ENCODE measurements around the gene KRT28. TPM values are rescaled to one million over a fixed set of nuclear protein-coding genes. Genes with fewer than 3 reads are reported as not detected.
A peak's percentile ranks its signal among the peaks of the same experiment; 100 is the strongest.

KRT28 gene
- total and polyA plus RNA-seq, 2 of the 8 experiments (the other 6 are each of a cell fraction or from before 2014, with no cell fraction given), result not detected

- no peak overlapping the region for H3K56ac ChIP-seq (replicated peaks; ENCODE audit: insufficient read length, low read depth, low read length)
- no peak overlapping the region for H2BK12ac ChIP-seq (ENCODE audit: low read depth, low read length)
- no peak for DNase-seq (ENCODE audit: low read depth in 1 of 2, low spot score in 2 of 2)
- H2BK15ac ChIP-seq (ENCODE audit: low read length), result no peak overlapping the region
- no peaks in the 10 kb centered on the region for H3K9me3 ChIP-seq (ENCODE audit: insufficient read depth in 2 of 2, low read depth in 1 of 2, low read length in 1 of 2)
- H3K23me2 ChIP-seq (ENCODE audit: low read depth, low read length), result no peaks in the 10 kb centered on the region
- WGBS, 2 experiments (ENCODE audit: extremely low coverage in 1 of 2, insufficient coverage in 1 of 2, insufficient read length in 1 of 2, insufficient replicate concordance in 2 of 2, low coverage in 1 of 2, low lambda C conversion rate in 2 of 2, missing lambda C conversion rate in 1 of 2), result 88% methylated on average over 9 of the region's 9 CpGs; no CpG with 5 or more reads in 1 of the 2 experiments
- H4K8ac ChIP-seq (ENCODE audit: extremely low read depth, insufficient read depth, low read length), result no peak overlapping the region
- no peak overlapping the region for H3K4ac ChIP-seq (replicated peaks; ENCODE audit: insufficient read length, low read depth, low read length)
- H4K20me1 ChIP-seq (replicated peaks in 1 of 2; ENCODE audit: control insufficient read depth in 1 of 2, insufficient read depth in 2 of 2, low read length in 2 of 2), result no peaks in the 10 kb centered on the region
- no peak for FAIRE-seq
- H4K5ac ChIP-seq (ENCODE audit: insufficient read length, low read depth, low read length), result no peak overlapping the region
- no peaks in the 10 kb centered on the region; a peak in 2 of 7 replicates for H3K27me3 ChIP-seq (replicated peaks in 1 of 4; ENCODE audit: control insufficient read depth in 3 of 4, extremely low read depth in 1 of 4, insufficient read depth in 3 of 4, low read length in 3 of 4)
- peaks cover 0 to 5% (median 4%) of the 10 kb centered on the region in 4 experiments; a peak in 2 of 8 replicates for H3K36me3 ChIP-seq (ENCODE audit: control insufficient read depth in 2 of 4, insufficient read depth in 4 of 4, low read length in 3 of 4)
- H4K91ac ChIP-seq (replicated peaks; ENCODE audit: insufficient read length, low read length), result no peak overlapping the region
- H3K4me3 ChIP-seq (ENCODE audit: extremely low read depth in 1 of 4, insufficient read depth in 2 of 4, low read depth in 3 of 4, low read length in 4 of 4), result peak overlapping the region in 1 of 4 experiments; percentile 86; a peak in 1 of 8 replicates
- no peak overlapping the region for H3K23ac ChIP-seq (ENCODE audit: insufficient read length)
- H3K4me1 ChIP-seq (replicated peaks in 1 of 4; ENCODE audit: control insufficient read depth in 3 of 4, insufficient read depth in 4 of 4, low read length in 3 of 4), result no peaks in the 10 kb centered on the region; a peak in 1 of 7 replicates
- H2BK120ac ChIP-seq (replicated peaks; ENCODE audit: low read depth, low read length), result no peak overlapping the region
- no peaks in the 10 kb centered on the region for H3K79me2 ChIP-seq (ENCODE audit: control insufficient read depth in 1 of 2, insufficient read depth in 2 of 2, low read length in 2 of 2)
- ChIA-PET CTCF (ENCODE audit: partially characterized antibody) (interaction anchor here (0.7 kb wide), 1 partner anchor 16 kb away, joined by 3 read pairs; no protein-coding TSS in a partner anchor), POLR2A (ENCODE audit: partially characterized antibody) (no interaction called here)
- H3K18ac ChIP-seq (ENCODE audit: extremely low read depth, low read length), result no peak overlapping the region
- no peak overlapping the region for H2BK20ac ChIP-seq (ENCODE audit: low read length)
- no peak overlapping the region; a peak in 1 of 4 replicates for H3K4me2 ChIP-seq (ENCODE audit: insufficient read depth in 1 of 2, low read depth in 2 of 2, low read length in 2 of 2)
- H2AFZ ChIP-seq (ENCODE audit: low read length), result no peak overlapping the region
- H3K9ac ChIP-seq (replicated peaks in 1 of 4; ENCODE audit: extremely low read depth in 1 of 4, low read depth in 3 of 4, low read length in 3 of 4), result no peak overlapping the region
- no peak overlapping the region for H3K27ac ChIP-seq (ENCODE audit: low read depth, low read length)
- no peaks in the 10 kb centered on the region for H3K79me1 ChIP-seq (ENCODE audit: low read depth, low read length)
- no peak overlapping the region for H3K14ac ChIP-seq (ENCODE audit: insufficient read length)
- no peak overlapping the region for H2AK5ac ChIP-seq (ENCODE audit: low read depth, low read length)
- H2BK5ac ChIP-seq (ENCODE audit: low read depth, low read length), result no peak overlapping the region
- no peak for TF ChIP-seq TAF7 (optimal IDR thresholded peaks at IDR 0.05; ENCODE audit: borderline replicate concordance, low read depth, low read length)
- no peak for TF ChIP-seq TEAD4 (IDR thresholded peaks at IDR 0.05; ENCODE audit: low read depth, low read length)
- no peak for TF ChIP-seq SRF (IDR thresholded peaks at IDR 0.05; ENCODE audit: low read depth, low read length)
- no peak for TF ChIP-seq RAD21 (IDR thresholded peaks at IDR 0.05 in 1 of 2, conservative IDR thresholded peaks at IDR 0.05 in 1 of 2; ENCODE audit: low read depth in 2 of 2, low read length in 2 of 2)
- no peak for TF ChIP-seq CTCF (IDR thresholded peaks at IDR 0.05; ENCODE audit: control extremely low read depth in 1 of 3, insufficient read depth in 1 of 3, low read depth in 1 of 3, low read length in 3 of 3)
- no peak for TF ChIP-seq BCL11A (IDR thresholded peaks at IDR 0.05; ENCODE audit: low read depth in 2 of 2, low read length in 2 of 2)
- TF ChIP-seq PHF8 (conservative IDR thresholded peaks at IDR 0.05; ENCODE audit: low read depth, low read length), result no peak
- no peak for TF ChIP-seq MAFK (IDR thresholded peaks at IDR 0.05; ENCODE audit: low read depth, low read length)
- TF ChIP-seq E2F6 (IDR thresholded peaks at IDR 0.05), result no peak
Observed at GRCh38 chr17:40820228-40820838, 20.6 kb upstream of the KRT28 start.
